HG02973 (cell line): ENCODE results near the gene TAF4.
"Not testable (repeated sequence)": the region's sequence is repeated elsewhere in the genome, so short reads cannot be mapped to it uniquely, and the experiment has no call there.

Experiments
- ATAC-seq: cut with Tn5 transposase; IDR thresholded peaks from one replicate; pipeline ENCODE4 v1.9.1; 2021; ENCODE audit warnings: moderate library complexity; ENCODE audit not compliant: unreplicated experiment

The TAF4 gene

DNA sequence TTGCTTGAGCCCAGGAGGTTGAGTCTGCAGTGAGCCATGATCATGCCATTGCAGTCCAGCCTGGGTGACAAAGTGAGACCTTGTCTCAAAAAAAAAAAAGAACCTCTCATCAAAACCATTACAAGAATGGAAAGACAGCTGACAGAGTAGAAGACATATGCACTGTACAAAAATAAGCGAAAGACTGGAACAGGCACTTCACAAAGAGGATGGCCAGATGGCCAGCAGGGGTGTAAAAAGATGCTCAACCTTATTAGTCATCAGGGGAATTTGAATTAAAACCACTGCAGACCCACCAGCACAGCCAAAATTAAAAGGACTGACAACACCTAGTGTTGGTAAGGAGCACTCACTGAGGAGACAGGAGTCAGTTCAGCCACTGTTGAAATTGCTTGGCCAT, 13.5 kb upstream of the TAF4 start:
- no peak for ATAC-seq

DNA sequence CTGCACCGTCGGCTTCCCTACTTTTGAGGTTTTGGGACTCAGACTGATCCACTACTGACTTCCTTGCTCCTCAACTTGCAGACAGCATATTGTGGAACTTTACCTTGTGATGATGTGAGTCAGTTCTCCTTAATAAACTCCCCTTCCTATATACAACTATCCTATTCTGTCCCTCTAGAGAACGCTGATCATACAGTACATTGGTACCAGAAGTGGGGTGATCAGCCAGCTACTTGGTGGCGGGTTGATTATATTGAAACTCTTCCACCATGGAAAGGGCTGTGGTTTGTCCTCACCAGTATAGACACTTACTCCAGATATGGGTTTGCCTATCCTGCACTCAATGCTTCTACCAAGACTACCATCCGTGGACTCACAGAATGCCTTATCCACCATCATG, 7.6 kb upstream of the TAF4 start:
- ATAC-seq = no peak

DNA sequence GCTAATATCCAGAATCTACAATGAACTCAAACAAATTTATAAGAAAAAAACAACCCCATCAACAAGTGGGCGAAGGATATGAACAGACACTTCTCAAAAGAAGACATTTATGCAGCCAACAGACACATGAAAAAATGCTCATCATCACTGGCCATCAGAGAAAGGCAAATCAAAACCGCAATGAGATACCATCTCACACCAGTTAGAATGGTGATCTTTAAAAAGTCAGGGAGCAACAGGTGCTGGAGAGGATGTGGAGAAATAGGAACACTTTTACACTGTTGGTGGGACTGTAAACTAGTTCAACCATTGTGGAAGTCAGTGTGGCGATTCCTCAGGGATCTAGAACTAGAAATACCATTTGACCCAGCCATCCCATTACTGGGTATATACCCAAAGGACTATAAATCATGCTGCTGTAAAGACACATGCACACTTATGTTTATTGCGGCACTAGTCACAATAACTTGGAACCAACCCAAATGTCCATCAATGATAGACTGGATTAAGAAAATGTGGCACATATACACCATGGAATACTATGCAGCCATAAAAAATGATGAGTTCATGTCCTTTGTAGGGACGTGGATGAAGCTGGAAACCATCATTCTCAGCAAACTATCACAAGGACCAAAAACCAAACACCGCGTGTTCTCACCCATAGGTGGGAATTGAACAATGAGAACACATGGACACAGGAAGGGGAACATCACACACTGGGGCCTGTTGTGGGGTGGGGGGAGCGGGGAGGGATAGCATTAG, 6.2 kb upstream of the TAF4 start:
- not testable (repeated sequence) for ATAC-seq

DNA sequence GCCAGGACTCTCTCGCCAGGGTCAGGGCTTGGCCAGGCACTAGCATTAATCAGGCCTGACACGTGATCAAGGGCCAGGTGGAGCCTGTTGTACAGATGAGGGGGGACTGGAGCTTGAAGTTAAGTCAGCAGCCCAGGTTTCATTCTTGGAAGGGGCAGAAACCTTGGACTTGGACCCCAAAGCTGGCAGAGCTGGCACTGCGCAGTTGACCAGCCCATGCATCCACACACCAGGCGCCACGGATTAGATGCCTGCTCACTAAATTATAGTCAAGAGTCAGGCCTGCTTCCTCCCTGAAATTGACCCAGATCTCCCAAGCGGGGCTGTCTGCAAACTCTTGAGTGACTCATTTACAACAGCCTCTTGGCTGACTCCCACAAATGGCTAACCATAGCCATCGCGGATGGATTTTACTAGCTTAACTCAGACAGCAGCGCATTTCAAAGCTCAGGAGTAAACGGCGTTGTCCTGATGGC, 4.1 kb upstream of the TAF4 start:
- ATAC-seq = no peak

DNA sequence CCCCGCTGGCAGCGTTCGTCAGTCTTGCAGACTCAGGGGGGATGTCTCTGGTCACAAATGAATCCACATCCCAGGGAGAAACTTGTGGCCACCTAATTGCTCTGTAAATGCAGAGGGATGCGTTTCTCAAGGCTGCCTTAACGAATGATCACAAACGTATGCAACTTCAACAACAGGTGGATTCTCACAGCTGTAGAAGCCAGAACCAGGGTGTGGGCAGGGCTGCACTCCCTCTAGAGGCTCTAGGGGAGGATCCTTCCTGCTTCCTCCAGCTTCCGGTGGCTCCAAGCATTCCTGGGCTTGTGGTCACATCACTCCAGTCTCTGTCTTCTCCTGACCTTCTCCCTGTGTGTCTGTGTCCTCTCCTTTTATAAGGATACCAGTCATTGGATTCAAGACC, 3.3 kb upstream of the TAF4 start:
- ATAC-seq = no peak

DNA sequence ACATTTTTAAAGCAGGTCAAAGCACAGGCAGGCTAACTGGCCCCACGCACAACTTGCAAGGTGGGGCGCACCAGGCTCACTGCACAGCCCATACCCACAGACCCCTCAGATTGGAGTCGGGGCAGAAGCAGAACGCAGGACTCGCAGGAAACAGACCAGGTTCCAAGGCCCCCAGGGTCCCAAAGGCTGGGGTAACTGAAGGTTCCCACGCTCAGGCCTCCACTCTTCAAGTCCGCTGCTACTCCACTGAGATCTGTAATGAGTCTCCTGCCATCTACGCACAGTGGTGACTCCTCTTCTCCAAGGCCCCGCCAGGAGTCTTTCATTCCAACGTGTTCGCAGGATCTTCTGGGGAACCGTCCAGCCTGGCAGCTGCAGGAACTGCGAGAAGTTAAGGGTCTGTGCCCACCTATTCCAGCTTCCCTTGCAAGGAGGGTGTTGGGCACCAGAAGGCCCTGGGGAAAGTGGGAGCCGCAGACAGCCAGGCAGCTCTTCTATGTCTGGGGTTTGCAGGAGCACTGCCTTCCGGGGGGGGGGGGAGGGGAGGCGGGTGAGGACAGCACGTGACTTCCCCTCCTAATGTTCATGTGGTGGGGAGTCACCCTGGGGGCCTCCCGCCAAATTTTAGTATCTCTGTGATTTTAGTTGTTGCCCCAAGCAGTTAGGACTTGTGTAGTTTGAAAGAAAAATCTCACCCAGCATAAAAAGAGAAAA, 2.0 kb upstream of the TAF4 start:
- no peak for ATAC-seq

DNA sequence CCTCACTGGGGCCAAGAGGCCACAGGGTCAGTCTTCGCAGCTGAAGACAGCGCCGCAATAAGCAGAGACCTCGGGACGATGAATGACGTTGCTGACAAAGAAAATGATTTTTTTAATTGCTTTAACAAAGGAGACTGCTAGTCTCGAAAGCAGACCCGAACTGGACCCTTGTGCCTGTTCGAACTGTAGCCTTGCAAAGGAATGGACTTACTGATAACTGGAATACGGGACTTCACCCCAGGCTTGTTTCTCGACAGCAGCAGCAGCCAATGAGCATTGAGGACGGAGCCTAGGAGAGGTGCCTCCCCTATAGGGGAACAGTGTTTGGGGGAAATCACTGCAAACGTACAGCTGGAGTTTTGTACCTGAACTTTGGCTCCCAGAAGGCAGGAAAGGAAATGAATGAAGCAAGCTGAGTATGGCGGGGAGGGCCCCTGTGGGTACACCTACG, 1.3 kb upstream of the TAF4 start:
- ATAC-seq = no peak

DNA sequence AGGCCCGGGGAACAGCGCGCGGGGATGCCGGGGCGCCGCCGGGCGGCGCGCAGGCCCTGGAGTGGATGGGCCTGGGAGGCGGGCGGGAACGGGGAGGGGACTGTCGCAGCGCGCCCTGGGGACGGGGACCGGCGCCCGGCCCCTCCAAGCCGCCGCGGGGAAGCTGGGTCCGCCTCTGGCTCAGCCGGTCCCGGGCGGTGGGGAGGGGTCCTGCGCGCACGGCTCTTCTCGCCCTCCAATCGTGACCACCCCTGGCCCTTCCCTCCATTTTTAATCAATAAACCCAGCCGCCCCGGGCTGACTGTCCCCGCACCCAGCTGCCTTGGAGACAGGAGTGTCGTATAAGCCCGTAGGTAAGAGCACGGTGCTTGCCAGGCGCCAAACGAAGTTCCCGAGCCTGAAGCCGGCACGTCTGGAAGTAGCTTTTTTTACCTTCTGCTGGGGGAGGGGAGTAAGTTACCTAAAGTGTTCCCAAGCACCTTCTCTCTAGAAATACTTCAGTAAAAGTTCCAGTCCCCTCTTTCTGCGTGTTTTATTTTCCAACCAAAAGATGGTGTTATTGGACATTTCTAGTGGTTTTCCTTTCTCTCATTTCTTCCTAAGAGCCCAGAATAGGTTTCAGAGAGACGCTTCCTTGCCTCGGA, 780 bp upstream of the TAF4 start:
- ATAC-seq = peak; percentile 27

DNA sequence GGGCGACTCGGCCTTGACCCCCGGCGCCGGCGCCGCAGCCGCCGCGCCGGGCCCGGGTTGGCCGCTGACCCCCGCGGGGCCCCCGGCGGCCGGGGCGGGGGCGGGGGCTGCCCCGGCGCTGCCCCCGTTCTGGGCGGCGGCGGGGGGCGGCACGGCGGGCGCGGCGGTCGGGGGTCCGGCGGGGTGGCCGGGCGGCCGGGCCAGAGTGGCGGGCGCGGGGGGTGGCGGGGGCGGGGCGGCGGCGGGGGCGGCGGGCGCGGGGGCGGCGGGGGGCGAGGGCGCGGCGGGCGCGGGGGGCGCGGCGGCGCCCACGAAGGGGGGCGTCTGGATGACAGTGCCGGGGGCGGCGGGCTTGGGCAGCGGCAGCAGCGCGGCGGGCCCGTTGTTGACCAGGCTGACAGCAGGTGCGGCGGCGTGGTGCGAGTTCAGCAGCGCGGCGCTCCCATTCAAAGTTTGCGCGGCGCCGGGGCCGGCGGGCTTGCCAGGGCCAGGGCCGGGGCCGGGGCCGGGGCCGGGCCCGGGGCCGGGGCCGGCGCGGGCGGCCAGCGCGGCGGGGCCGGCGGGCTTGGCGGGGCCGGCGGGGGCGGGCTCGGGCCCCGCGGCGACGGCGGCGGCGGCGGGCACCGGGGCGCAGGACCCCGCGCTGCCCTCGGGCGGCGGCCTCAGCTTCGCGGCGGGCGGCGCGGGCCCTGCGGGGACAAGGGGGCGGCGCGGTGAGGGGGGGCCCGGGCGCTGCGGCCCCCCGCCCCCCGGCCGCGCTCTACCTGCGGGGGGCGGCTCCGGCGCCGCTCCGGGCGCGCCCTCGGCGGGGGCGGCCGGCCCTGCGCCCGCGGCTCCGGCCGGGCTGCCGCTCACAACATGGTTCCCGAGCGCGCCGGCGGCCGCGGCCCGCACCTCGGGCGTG, 659 bp downstream of the TAF4 start:
- peak; percentile 16 for ATAC-seq

DNA sequence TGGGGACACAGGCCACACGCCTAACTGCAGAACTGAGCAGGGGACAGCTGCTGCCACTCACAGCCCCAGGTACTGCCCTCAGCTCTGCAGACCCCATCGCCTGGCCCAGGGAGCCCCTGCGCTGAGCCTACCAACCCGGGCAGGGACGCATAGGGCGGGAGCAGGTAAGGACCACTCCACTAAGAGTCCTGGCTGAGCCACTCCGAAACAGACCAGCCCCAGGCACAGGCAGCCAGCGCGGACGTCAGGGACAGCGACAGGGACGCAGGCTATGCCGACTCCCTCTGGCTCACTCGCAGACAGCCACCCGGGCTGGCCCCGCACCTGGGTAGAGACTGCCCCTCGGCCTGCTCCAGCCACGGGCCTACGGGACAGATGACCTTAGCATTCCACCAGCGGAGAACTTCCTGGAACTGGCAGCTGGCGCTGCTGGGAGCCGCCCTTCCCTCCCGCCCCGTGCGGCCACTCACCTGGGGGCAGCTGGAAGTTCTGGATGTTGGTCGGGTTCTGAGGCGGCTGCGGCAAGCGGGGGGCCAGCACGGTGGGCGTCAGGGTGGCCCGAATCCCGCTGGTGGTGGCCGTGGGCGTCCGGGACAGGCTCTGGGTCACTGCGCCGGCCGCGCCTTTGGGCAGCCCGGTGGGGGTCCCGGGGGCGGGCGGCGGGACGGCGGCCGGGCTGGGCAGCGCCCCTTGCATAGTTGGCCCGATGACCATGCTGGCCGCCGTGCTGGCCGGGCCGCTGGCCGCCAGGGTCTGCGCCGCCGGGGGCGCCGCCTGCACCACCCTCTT, 1.5 kb downstream of the TAF4 start:
- ATAC-seq = no peak

DNA sequence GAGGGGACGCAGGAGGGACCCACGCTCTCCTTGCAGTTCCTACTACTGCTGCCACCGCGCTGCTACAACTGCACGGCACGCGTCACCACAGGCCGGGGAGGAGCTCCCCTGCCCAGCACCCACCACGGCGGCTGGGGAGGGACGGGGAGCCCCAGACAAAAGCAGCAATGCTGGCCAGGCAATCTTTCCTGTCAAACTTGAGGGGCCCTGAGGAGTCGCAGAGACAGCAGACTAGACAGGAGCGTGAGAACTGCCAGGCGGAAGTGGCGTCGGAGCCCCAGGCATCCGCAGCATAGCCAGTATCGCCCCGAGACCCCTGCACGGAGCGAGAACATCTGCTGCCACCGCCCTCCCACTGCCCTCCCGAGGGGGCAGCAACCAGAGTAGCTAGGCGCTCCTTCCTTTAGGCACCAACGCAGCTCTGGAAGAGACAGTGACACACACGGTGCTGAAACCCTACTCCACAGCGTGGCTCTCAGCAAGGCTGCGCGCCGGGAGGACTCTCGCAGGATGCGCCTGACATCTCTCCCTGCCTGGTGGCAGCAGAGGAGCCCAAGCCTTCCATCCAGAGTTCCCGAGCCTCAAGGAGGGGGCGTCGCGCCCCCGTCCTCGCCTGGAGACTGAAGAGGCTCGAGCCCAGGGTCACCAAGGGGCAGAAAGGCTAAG, 2.2 kb downstream of the TAF4 start:
- no peak for ATAC-seq

DNA sequence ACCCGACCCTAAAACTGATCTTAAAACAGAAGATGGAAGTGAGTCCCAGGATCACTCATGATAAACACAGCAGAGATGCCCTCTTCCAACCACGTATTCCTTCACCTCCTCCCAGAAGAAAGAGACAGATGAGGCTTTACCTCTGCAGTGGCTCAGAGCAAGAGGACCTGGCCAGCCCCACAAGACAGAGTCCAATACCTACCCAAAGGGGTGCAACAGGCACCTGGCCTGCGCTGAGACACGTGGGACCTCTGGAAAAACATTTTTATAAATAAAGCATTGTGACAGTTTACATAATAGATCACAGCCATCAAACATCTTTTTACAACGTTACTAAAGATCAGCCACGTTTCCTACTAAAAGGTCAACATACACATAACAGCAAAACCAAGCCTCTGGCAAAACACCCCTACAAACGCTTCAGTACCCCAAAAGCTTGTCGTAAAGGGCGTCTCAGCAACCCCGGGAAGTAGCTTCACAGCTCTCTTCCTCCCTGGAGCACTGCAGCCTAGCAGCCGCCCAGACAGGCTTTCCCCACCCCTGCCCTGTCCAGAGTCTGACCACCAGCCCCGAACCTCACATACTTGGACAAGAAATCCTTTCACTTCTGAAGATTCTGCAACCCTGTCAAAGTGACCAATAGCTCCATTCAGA, 2.9 kb downstream of the TAF4 start:
- ATAC-seq = no peak

DNA sequence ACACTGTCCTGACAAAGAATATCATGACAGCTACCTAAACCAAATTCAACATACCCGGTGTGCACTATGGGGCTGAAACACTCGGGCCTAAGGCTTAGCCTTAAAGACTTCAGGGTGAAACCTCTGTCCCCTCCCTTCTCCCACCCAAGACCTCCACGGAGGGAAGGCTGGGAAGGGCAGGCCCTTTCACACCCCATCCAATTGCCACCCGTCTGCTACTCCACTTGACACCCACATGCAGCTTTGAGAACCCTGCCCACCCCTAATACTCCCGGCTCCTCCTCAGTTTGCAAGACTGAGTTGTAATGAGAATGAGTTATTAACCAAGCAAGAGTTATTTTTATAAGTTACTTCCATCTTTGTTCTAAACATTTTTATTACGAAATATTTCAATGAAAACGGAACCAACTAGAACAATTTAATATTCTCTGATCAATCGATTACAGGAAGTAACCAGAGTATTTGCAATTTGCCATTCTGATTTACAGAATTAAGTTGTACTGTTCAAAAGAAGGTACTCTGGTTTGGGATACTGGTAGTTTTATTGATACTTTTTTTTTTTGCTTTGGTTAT, 3.7 kb downstream of the TAF4 start:
- ATAC-seq = no peak

DNA sequence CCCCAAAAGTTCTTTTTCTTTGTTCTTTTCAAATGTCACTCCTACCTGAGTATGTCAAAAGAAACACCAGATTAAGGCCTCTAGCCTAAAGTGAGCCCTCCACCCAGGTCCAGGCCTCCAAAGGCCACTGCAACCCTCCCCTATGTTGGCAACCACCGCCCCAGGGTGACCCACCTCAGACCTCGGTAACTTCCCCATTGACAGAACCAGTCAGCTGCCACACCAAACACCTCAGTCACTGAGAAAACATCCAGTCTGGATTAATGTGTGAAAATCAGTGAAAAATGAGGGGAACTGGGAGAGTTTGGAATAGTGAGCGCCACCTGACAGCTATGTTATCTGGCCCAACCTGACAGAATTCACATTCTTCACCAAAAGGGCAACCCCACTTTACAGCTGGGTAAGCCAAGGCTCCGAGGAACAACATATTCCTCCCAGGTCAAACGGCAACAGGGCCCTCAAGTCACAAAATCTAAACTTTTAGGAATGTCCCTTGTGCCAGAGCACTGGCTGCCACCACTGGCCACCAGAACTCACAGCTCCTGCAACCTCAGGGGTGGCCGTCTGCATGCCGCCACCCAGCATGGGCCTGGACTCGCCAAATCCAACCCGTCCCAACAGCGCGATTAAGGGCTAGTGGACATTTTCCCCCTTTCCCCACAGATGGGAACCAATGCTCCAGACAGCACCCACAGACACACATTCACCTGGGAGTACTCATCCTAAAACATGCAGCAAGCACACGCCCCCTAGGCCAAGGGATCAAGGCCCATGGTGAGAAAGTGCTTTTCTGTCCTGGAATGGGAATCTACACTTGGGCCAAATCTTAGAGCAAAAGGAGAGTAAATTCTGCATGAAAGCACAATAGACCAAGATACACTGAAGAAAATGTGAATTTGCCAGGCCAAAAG, 4.8 kb downstream of the TAF4 start:
- no peak for ATAC-seq

DNA sequence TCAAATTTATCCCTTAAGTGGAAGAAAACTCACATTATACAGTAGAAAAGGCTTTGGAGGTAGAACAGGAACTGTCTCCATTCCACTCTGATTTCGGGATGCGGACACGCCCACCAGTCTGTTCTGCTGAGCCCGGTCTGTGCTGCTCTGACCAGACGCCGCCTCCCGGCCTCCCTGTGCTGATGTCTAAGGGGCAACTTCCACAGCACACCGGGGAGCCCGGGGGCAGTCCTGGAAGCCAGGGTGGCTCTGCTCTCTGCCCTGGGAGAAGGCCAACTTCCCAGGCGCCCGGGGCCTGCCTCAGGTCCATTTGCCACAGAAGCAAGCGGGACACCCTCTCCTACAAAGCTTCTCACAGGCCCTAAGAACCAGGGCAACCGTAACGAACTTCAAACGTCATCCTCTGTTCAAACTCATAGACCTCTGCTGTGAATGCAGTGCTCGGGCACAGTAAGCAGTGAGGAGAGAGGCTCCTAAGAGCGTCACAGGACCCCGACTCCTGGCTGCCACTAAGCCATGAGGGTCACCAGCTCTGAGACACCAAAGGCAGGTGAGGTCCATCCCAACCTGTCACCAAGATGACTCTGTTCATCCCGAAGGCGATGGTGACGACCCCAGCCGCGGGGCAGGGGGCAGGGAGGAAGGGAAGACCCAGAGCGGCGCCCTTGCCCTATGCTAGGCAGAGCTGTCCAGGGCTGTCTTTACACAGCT, 5.6 kb downstream of the TAF4 start:
- no peak for ATAC-seq

DNA sequence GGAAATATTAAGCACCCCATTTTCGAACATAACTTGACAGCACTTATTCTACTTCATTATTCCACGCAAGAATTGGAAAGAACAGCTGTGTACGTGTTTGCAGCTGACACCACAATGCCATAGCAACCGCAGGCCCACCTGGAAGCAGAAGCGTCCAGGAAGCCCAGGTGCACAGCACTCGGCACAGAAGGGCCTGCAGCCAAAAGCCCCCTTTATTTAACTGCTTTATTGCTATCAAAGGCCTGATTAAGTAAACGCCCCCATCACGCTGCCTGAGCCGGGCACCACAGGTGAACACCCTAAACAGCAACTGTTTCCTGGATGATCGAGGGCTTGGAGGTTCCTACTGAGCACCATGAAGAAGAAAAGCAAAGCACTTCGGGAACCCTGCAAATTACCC, 6.3 kb downstream of the TAF4 start:
- no peak for ATAC-seq

DNA sequence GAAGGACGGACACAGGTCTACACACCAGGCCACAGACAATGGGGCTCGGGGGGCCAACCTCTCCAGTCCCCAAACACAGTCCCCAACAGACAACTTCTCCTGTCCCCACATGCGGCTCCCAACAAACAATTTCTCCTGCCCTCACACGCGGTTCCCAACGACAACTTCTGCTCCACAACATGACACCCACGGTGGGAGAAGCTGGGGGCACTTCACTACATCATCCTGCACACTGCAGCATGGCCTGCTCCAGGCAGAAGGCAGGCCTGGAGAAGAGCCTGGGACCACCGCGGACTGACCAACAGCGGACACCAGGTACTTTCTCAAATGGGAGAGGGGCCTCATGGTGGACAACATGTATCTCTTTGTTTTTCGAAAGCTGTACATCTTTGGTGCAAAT, 6.7 kb downstream of the TAF4 start:
- no peak for ATAC-seq
